Measurements from ENCODE around the gene FANCM.
"Not testable (repeated sequence)": the region's sequence is repeated elsewhere in the genome, so short reads cannot be mapped to it uniquely, and the experiment has no call there.

FANCM gene

GRCh38 chr14:45128963-45129629, 6.6 kb upstream of the FANCM start:
- Histone ChIP-seq H3K9me3 (ENCODE audit: control insufficient read depth, insufficient read depth, low read length) (no peaks in the 10 kb centered on the region), H3K36me3 (ENCODE audit: insufficient read depth, low read length) (0 out of 2 replicates have a peak, but pooled peaks cover 5% of the 10 kb centered on the region), H3K4me1 (ENCODE audit: insufficient read depth, low read length) (no peaks in the 10 kb centered on the region), H3K9ac (ENCODE audit: low read depth, low read length) (no peak overlapping the region)

DNA sequence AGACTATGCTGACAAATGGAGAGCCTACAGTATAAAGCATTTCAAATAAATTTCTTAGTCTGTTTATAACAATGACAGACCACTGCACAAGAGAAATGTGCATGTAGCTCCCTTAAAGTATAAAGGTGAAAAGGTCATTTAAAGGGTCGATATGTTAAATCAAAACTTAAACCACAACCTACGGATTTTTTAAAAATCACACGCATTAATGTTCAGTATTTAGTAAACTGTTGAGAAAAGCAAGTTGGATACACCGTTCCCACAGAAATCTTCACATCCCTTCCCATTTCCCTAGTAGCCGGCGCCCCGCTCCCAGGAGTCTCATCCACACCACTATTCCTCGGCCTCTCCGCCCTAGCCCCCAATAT, 2.1 kb upstream of the FANCM start:
- Histone ChIP-seq H3K4me1 (ENCODE audit: insufficient read depth, low read length) (no peaks in the 10 kb centered on the region; the same call in 1 of the 2 replicates), H3K9ac (ENCODE audit: low read depth, low read length) (peak overlapping the region; percentile 95), H3K36me3 (ENCODE audit: insufficient read depth, low read length) (no peaks in the 10 kb centered on the region), H3K9me3 (ENCODE audit: control insufficient read depth, insufficient read depth, low read length) (no peaks in the 10 kb centered on the region)

DNA sequence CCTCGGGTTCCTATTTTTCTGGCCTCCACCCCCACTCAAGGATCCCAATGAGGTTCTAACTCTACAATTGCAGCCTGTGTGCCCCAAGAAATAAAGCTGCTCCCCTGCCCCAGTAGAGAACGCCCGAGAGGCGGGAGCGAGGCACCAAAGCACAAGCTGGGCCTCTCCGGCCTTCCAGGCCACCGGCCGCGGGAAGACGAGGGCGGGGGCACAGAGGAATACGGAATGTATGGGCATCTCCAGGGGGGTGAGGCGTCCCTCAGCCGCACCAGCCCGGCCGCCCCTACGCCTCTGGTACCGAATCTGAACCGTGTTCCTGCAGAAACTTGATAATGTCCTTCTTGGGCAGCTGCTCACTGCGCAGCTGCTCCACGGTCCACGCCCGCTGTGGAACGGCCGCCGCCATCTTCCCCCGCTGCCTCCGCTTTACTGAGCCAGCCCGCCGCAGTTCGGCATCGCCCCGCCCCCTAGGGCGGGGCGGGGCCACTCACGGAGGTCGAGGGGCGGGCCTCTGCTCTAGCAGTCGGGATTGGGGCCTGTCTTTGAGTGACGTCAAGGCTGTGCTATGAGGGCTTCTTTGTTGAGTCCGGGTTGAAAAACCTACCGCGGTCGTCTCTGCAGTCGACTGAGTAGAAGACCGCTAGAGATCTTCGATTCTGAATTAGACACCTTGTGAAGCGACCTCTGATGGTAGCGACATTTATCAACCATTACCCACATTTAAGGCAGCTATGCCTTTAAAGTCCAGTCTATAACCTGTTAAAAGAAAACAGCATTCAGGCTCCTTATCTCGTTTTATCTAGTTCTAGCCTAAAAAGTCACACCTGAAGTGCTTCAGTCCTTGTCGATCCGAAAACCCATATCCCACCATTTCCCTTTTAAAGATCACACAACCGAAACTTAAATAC, 1.4 kb upstream of the FANCM start, which contains the start of gene FKBP3:
Gene FKBP3 (minus strand): TSS at position 431 of the 908 bp plus-strand sequence. CDS start 25 bp downstream, at position 406.
- no peaks in the 10 kb centered on the region for H3K9me3 ChIP-seq (ENCODE audit: control insufficient read depth, insufficient read depth, low read length)
- peak within 1 kb of the TSS; percentile 95 for H3K9ac ChIP-seq (ENCODE audit: low read depth, low read length)
- H3K4me1 ChIP-seq (ENCODE audit: insufficient read depth, low read length) = no peaks in the 10 kb centered on the region; the same call in 1 of the 2 replicates
- no peaks in the 10 kb centered on the region for H3K36me3 ChIP-seq (ENCODE audit: insufficient read depth, low read length)

GRCh38 chr14:45135156-45135555, 574 bp upstream of the FANCM start:
- Histone ChIP-seq H3K9me3 (ENCODE audit: control insufficient read depth, insufficient read depth, low read length) (no peaks in the 10 kb centered on the region), H3K4me1 (ENCODE audit: insufficient read depth, low read length) (no peaks in the 10 kb centered on the region; the same call in 1 of the 2 replicates), H3K9ac (ENCODE audit: low read depth, low read length) (peak overlapping the region; percentile 95), H3K36me3 (ENCODE audit: insufficient read depth, low read length) (no peaks in the 10 kb centered on the region)

DNA sequence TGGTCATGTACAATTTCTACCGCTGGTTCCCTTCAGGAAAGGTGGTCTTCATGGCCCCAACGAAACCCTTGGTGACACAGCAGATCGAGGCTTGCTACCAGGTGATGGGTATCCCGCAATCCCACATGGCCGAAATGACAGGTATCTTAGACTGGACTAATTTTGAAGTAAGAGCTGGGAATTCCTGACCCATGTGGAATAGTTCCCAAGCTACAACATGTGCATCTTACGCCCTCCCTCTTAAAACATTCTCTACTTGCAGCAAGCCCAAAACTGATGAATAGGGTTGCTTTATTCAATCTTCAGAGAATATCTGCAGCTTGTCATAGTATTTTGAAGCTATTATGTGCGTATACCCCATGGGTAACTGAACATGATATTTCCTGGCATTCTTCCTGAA, 669 bp downstream of the FANCM start:
- Histone ChIP-seq H3K36me3 (ENCODE audit: insufficient read depth, low read length) (no peaks in the 10 kb centered on the region), H3K4me1 (ENCODE audit: insufficient read depth, low read length) (no peaks in the 10 kb centered on the region; the same call in 1 of the 2 replicates), H3K9me3 (ENCODE audit: control insufficient read depth, insufficient read depth, low read length) (no peaks in the 10 kb centered on the region), H3K9ac (ENCODE audit: low read depth, low read length) (peak overlapping the region; percentile 95)

DNA sequence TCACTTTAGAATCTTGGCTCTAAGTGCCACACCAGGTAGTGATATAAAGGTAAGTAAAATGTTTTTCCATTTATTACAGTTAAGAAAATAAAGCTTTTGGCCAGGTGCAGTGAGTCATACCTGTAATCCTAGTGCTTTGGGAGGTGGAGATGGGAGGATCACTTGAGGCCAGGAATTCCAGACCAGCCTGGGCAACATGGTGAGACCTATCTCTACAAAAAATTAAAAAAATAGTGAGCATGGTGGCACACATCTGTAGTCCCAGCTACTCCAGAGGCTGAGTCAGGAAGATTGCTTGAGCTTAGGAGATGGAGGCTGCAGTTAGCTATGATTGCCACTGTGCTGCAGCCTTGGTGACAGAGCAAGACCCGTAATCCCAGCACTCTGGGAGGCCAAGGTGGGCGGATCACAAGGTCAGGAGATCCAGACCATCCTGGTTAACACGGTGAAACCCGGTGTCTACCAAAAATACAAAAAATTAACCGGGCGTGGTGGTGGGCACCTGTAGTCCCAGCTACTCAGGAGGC, 5.0 kb downstream of the FANCM start:
- Histone ChIP-seq H3K4me1 (ENCODE audit: insufficient read depth, low read length) (no peaks in the 10 kb centered on the region; the same call in 1 of the 2 replicates), H3K36me3 (ENCODE audit: insufficient read depth, low read length) (no peaks in the 10 kb centered on the region), H3K9me3 (ENCODE audit: control insufficient read depth, insufficient read depth, low read length) (no peaks in the 10 kb centered on the region), H3K9ac (ENCODE audit: low read depth, low read length) (no peak overlapping the region; the same call in 1 of the 2 replicates)

GRCh38 chr14:45142083-45142482, 6.4 kb downstream of the FANCM start:
- not testable (repeated sequence) for H3K4me1 ChIP-seq (ENCODE audit: insufficient read depth, low read length); H3K9me3 ChIP-seq (ENCODE audit: control insufficient read depth, insufficient read depth, low read length); H3K9ac ChIP-seq (ENCODE audit: low read depth, low read length); H3K36me3 ChIP-seq (ENCODE audit: insufficient read depth, low read length)

- H3K36me3 ChIP-seq (ENCODE audit: insufficient read depth, low read length) = peaks cover 4% of the 10 kb centered on the region; the same call in 1 of the 2 replicates
- no peak overlapping the region for H3K9ac ChIP-seq (ENCODE audit: low read depth, low read length)
- H3K9me3 ChIP-seq (ENCODE audit: control insufficient read depth, insufficient read depth, low read length) = no peaks in the 10 kb centered on the region
- no peaks in the 10 kb centered on the region for H3K4me1 ChIP-seq (ENCODE audit: insufficient read depth, low read length)
Observed at GRCh38 chr14:45144658-45145057, 8.9 kb downstream of the FANCM start.

DNA sequence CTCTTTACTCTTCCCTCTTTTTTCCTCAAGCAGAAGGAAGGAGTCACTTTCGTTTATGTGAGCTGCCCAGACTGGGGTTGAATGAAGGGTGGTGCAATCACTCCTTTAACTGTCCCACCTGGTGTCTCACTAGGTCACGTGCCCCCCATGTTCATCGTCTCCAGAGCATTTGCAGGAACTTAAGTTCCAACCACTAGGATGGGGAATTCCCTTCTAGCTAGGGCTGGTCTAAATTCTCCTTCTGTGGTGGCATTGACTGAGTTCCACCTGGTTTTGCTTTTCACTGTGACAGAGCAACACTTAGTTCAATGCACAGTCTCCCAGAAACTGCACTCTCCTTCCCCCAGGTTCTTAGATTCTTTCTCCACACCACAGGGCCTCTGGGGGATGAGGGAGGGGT, 9.5 kb downstream of the FANCM start:
- Histone ChIP-seq H3K4me1 (ENCODE audit: insufficient read depth, low read length) (no peaks in the 10 kb centered on the region), H3K9me3 (ENCODE audit: control insufficient read depth, insufficient read depth, low read length) (no peaks in the 10 kb centered on the region), H3K36me3 (ENCODE audit: insufficient read depth, low read length) (peaks cover 4% of the 10 kb centered on the region; the same call in 1 of the 2 replicates), H3K9ac (ENCODE audit: low read depth, low read length) (no peak overlapping the region)

DNA sequence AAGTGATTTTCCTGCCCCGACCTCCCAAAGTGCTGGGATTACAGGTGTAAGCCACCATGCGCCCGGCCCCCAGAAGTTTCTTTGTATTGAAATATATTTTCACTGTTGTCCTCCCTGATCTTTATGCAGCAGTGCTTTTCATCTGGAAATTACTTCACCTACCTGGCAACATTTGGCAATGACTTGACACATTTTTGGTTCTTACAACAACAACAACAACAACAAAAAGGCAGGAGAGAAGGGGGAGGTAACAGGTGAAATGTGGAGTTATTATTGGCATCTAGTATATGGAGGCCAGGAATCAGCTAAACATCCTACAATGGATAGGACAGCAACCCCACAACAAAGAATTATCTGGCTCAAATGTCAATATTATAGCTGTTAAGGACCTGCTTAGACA, 13.9 kb downstream of the FANCM start:
- Histone ChIP-seq H3K9ac (ENCODE audit: low read depth, low read length) (no peak overlapping the region), H3K4me1 (ENCODE audit: insufficient read depth, low read length) (no peaks in the 10 kb centered on the region), H3K9me3 (ENCODE audit: control insufficient read depth, insufficient read depth, low read length) (no peaks in the 10 kb centered on the region), H3K36me3 (ENCODE audit: insufficient read depth, low read length) (peaks cover 4% of the 10 kb centered on the region; the same call in 1 of the 2 replicates)

DNA sequence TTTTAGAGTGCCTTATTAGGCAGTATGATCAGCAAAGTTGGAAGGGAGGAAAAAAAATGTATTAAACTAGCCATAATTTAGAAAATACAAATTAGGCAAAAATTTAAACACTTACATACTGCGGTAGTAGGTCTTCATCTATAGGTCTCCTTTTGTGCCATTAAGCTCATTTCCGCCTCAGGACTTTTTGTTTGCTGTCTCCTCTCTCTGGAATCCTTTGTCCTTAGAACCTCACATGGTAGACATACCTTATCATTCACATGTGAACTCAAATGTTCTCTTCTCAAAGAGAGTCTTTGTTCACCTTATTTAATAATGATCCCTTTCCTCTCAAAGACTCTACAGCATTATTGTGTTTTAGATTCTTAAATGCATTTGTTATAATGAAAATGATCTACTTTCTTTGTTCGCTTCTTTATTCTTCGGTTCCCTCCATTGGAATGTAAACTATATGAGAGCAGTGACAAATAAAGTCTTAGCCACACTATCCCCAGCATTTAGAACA, 14.7 kb downstream of the FANCM start:
- no peak overlapping the region for H3K9ac ChIP-seq (ENCODE audit: low read depth, low read length)

GRCh38 chr14:45156067-45156466, 20.3 kb downstream of the FANCM start:
- no peaks in the 10 kb centered on the region for H3K36me3 ChIP-seq (ENCODE audit: insufficient read depth, low read length)
- no peaks in the 10 kb centered on the region for H3K9me3 ChIP-seq (ENCODE audit: control insufficient read depth, insufficient read depth, low read length)
- H3K9ac ChIP-seq (ENCODE audit: low read depth, low read length) = no peak overlapping the region
- no peaks in the 10 kb centered on the region for H3K4me1 ChIP-seq (ENCODE audit: insufficient read depth, low read length)

More for the DNA sequence above, 14.7 kb downstream of the FANCM start:
- Histone ChIP-seq H3K36me3 (ENCODE audit: insufficient read depth, low read length) (peaks cover 4% of the 10 kb centered on the region; the same call in 1 of the 2 replicates), H3K4me1 (ENCODE audit: insufficient read depth, low read length) (no peaks in the 10 kb centered on the region), H3K9me3 (ENCODE audit: control insufficient read depth, insufficient read depth, low read length) (no peaks in the 10 kb centered on the region)

DNA sequence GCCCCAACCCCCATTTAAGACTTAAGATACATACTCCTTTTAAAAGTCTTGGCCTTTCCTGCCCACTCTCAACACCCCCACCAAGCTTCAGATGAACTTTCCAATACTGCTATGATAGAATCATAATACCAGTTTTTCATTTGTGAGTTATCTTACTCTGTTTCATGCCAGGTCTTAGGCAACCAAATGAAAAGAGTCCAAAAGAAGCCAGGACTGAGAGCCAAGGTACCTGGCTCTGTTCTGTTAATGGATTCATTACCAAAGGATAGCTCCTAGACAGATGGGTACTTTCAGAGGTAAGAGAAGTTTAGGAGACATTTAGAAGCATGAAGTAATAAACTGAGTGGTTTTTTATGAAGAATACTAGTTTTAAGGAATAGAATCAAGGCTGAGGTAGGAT, 34.2 kb downstream of the FANCM start:
- H3K36me3 ChIP-seq (ENCODE audit: insufficient read depth, low read length) = peaks cover 8% of the 10 kb centered on the region; the same call in 1 of the 2 replicates

GRCh38 chr14:45177076-45177475, 41.3 kb downstream of the FANCM start:
- Histone ChIP-seq H3K4me1 (ENCODE audit: insufficient read depth, low read length) (peaks cover 3% of the 10 kb centered on the region; the same call in 1 of the 2 replicates), H3K9me3 (ENCODE audit: control insufficient read depth, insufficient read depth, low read length) (no peaks in the 10 kb centered on the region), H3K9ac (ENCODE audit: low read depth, low read length) (no peak overlapping the region), H3K36me3 (ENCODE audit: insufficient read depth, low read length) (no peaks in the 10 kb centered on the region)

More for the DNA sequence above, 34.2 kb downstream of the FANCM start:
- Histone ChIP-seq H3K9ac (ENCODE audit: low read depth, low read length) (no peak overlapping the region), H3K9me3 (ENCODE audit: control insufficient read depth, insufficient read depth, low read length) (no peaks in the 10 kb centered on the region), H3K4me1 (ENCODE audit: insufficient read depth, low read length) (no peaks in the 10 kb centered on the region)
